Mucosa of rectum (tissue), 2 donors: ENCODE measurements around the gene SLC7A4.

Experiments used
- H3K27ac ChIP-seq, 2 donors: one replicate each; pipeline ENCODE4 v1.7.0; 2013; ENCODE audit warnings: inconsistent platforms in 2 of 2, low read depth in 2 of 2, low read length in 2 of 2
- H3K27me3 ChIP-seq, 2 donors: one replicate each; pipeline ENCODE4 v1.7.0; 2013; ENCODE audit warnings: low read length in 2 of 2; ENCODE audit not compliant: control insufficient read depth in 2 of 2, insufficient read depth in 2 of 2
- H3K36me3 ChIP-seq, 2 donors: one replicate each; pipeline ENCODE4 v1.7.0; 2013; ENCODE audit warnings: low read length in 2 of 2; ENCODE audit not compliant: control insufficient read depth in 2 of 2, insufficient read depth in 2 of 2
- H3K4me1 ChIP-seq, 2 donors: one replicate each; pipeline ENCODE4 v1.7.0; 2013; ENCODE audit warnings: low read length in 2 of 2, mild to moderate bottlenecking in 1 of 2; ENCODE audit not compliant: control insufficient read depth in 2 of 2, insufficient read depth in 2 of 2
- H3K4me3 ChIP-seq, 2 donors: one replicate each; pipeline ENCODE4 v1.7.0; 2013; ENCODE audit warnings: low read length in 2 of 2
- H3K9ac ChIP-seq, 2 donors: one replicate each; pipeline ENCODE4 v1.7.0; 2013; ENCODE audit warnings: low read length in 2 of 2, low read depth in 1 of 2, mild to moderate bottlenecking in 1 of 2
- H3K9me3 ChIP-seq, 2 donors: one replicate each; pipeline ENCODE4 v1.7.0; 2013; ENCODE audit warnings: low read length in 2 of 2; ENCODE audit not compliant: control insufficient read depth in 2 of 2
- donor health status: healthy.
- donor health status: Normal muscosa, but diverticular disease.

SLC7A4 gene

DNA sequence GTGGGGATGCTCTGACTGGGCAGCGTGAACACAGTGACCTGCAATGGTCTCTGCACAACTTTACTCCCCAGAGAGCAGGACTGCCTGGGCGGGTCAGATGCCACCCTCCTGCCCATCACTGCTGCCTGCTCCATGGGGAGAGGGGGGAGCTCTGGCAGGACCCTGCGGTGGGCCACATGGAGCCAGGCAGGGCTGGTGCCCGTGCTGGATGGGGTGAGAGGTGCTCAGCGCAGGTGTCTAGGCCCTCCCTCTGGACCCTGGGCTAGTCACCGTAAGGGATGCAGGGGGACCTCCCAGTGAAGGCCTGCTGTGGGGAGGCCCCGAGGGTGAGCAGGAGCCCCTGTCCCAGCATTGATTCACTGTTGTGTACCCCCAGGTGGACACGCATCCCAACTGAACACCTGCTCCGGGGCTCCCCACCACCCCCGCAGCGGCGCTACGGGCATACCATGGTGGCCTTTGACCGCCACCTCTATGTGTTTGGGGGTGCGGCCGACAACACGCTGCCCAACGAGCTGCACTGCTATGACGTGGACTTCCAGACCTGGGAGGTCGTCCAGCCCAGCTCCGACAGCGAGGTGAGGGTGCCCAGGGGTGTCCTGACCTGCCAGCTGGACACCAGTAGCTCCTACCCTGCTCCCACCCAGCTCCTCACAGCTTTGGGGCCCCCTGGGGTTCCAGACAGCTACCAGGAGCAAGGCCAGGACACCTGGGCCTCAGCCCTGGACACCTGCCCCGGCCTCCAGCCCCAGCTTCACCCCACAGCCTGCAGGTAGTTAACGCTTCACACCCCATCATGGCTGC is 40.9 kb downstream of the SLC7A4 start:
- Histone ChIP-seq H3K27me3 (no peaks in the 10 kb centered on the region), H3K9me3 (no peaks in the 10 kb centered on the region), H3K4me3 (no peak overlapping the region), H3K4me1 (no peaks in the 10 kb centered on the region), H3K27ac (no peak overlapping the region), H3K9ac (no peak overlapping the region), H3K36me3 (peaks cover 21 to 26% of the 10 kb centered on the region in 2 donors)

DNA sequence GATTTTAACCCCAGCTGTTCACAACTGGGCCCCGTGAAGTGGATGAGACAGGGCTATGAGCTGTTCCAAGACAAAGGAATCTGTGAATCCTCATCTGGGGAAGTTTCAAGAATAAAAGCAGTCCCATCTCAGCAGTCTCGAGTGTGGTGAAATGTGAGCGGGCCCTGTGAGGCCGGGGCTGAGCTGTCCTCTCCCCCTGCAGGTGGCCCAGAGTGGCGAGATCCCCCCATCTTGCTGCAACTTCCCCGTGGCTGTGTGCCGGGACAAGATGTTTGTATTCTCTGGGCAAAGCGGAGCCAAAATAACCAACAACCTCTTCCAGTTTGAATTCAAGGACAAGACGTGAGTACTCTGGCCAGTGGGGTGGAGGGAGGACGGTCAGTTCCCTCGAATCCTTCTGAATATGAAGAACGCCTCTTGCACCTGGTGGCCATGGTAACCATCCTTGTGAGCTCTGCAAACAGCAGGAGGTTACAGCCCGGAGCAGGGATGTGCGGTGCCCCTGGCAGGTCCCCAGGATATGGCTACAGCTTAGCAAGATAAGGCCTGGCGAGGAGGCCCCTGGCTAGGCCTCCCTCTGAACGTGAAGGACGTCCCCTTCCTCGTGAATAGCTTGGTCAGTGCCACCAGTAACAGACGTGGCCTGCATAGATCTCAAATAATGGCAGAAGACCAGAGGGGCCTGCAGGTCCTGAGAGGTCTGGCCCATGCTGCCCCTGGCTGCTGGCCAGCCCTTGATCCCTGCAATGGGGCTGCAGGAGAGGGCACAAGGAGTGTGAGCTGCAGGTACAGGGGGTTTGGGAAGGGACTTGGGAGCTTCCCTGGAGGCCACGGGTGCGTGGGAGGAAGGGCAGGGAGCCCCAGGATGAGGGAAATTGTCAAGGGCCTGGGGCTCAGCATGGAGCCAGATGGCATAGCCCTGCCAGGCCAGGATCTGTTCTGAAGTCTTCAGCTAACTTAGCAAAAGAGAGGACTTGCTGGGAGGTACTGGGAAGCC is 41.9 kb downstream of the SLC7A4 start:
- Histone ChIP-seq H3K4me1 (no peaks in the 10 kb centered on the region), H3K27ac (no peak overlapping the region), H3K9me3 (no peaks in the 10 kb centered on the region), H3K27me3 (no peaks in the 10 kb centered on the region), H3K9ac (no peak overlapping the region), H3K36me3 (peaks cover 25 to 31% of the 10 kb centered on the region in 2 donors), H3K4me3 (no peak overlapping the region)

- no peaks in the 10 kb centered on the region for H3K9me3 ChIP-seq
- H3K4me3 ChIP-seq = no peak overlapping the region
- peaks cover 25 to 31% of the 10 kb centered on the region in 2 donors for H3K36me3 ChIP-seq
- no peak overlapping the region for H3K9ac ChIP-seq
- H3K27ac ChIP-seq = no peak overlapping the region
- no peaks in the 10 kb centered on the region for H3K27me3 ChIP-seq
- no peaks in the 10 kb centered on the region for H3K4me1 ChIP-seq
Observed at GRCh38 chr22:20989323-20990138, 42.8 kb downstream of the SLC7A4 start.

- H3K27ac ChIP-seq = no peak overlapping the region
Observed at GRCh38 chr22:20988573-20989322, 43.6 kb downstream of the SLC7A4 start.

GRCh38 chr22:20987375-20987774 is 45.0 kb downstream of the SLC7A4 start:
- no peaks in the 10 kb centered on the region for H3K9me3 ChIP-seq
- peaks cover 11 to 12% of the 10 kb centered on the region in 2 donors for H3K4me1 ChIP-seq
- H3K36me3 ChIP-seq = peaks cover 18 to 24% of the 10 kb centered on the region in 2 donors
- H3K9ac ChIP-seq = no peak overlapping the region
- H3K27ac ChIP-seq = no peak overlapping the region
- H3K4me3 ChIP-seq = no peak overlapping the region
- no peaks in the 10 kb centered on the region for H3K27me3 ChIP-seq

More at GRCh38 chr22:20988573-20989322, 43.6 kb downstream of the SLC7A4 start:
- peaks cover 25 to 31% of the 10 kb centered on the region in 2 donors for H3K36me3 ChIP-seq
- H3K4me1 ChIP-seq = peaks cover 0 to under 1% of the 10 kb centered on the region in 2 donors
- no peak overlapping the region for H3K4me3 ChIP-seq
- no peak overlapping the region for H3K9ac ChIP-seq
- H3K9me3 ChIP-seq = no peaks in the 10 kb centered on the region
- H3K27me3 ChIP-seq = no peaks in the 10 kb centered on the region

GRCh38 chr22:20986365-20986764 is 46.0 kb downstream of the SLC7A4 start:
- Histone ChIP-seq H3K9me3 (no peaks in the 10 kb centered on the region), H3K4me1 (peaks cover 12 to 15% of the 10 kb centered on the region in 2 donors), H3K27me3 (no peaks in the 10 kb centered on the region), H3K9ac (no peak overlapping the region), H3K27ac (no peak overlapping the region), H3K4me3 (no peak overlapping the region), H3K36me3 (peaks cover 9 to 18% of the 10 kb centered on the region in 2 donors)

DNA sequence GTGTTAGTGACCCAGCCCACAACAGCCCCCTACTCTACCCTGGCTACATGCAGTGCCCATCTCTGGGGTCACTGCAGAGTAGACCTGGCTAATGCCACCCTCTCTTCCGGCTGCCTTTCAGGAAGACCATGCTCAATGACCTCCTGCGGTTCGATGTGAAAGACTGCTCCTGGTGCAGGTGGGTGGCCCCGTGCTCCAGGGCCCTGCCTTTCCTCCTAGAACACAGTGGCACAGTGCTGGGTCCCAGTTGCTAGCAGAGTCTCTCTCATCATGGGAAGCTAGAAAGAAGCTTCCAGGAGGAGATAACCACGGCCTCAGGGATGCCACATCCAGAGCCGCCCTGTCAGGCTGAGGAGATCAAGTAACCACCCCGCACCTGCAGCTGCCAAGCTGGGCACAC is 46.6 kb downstream of the SLC7A4 start:
- no peaks in the 10 kb centered on the region for H3K27me3 ChIP-seq
- H3K9me3 ChIP-seq = no peaks in the 10 kb centered on the region
- no peak overlapping the region for H3K27ac ChIP-seq
- peaks cover 18 to 22% of the 10 kb centered on the region in 2 donors for H3K4me1 ChIP-seq
- no peak overlapping the region for H3K9ac ChIP-seq
- no peak overlapping the region for H3K4me3 ChIP-seq
- peaks cover 9 to 18% of the 10 kb centered on the region in 2 donors for H3K36me3 ChIP-seq

DNA sequence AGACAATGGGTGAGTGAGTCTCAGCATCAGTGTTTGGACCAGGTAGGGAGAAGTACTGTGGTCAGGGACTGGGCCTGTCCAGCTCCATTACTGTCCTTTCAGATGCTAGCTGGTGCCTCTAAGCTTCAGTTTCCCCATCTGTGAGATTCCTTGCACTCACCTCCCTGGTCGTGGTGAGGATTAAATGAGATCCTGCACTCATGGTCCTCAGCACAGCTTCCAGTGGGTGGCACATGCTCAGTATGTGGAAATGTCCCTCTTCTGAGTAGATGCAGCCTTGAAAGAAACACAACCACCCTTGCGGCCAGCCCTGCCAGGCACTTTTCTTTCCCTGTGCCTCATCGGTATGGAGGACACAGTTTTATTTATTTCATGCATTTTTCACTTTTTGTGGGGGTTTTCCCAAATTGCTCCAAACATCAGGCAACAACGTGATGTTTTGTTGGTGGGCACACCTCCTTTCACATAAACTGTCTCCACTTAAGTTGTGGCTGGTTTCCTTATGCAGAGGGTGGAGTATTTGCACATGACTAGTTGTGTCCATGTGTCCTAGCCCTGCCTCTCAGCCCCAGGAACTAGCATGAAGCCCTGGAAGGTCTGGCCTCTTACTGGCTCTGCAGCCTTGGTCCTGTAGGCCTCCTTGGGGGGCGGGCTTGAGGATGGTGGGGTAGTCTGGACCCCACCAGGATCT is 49.1 kb downstream of the SLC7A4 start:
- no peaks in the 10 kb centered on the region for H3K9me3 ChIP-seq
- H3K4me1 ChIP-seq = peaks cover 25 to 34% of the 10 kb centered on the region in 2 donors
- no peaks in the 10 kb centered on the region for H3K27me3 ChIP-seq
- H3K4me3 ChIP-seq = peak overlapping the region; percentile 81 to 86
- no peak overlapping the region for H3K27ac ChIP-seq
- H3K36me3 ChIP-seq = peaks cover 9 to 16% of the 10 kb centered on the region in 2 donors
- H3K9ac ChIP-seq = peak overlapping the region; percentile 66 to 88

DNA sequence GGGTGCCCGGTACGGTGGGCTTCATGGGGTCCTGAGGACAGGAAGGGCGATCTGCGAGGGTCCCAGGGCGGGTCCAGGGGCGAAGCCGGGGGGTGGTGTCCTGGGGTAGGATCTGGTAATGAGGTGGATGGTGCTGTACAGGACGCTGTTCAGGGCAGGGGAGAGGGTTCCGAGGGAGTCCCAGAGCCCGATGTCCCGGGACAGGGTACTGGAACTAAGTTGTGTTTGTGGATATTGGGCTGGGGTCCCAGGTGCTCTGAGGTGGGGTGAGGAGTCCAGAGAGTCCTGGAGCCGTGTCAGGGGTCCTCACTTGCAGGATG is 49.8 kb downstream of the SLC7A4 start:
- Histone ChIP-seq H3K4me3 (peak overlapping the region; percentile 81 to 86), H3K4me1 (peaks cover 25 to 34% of the 10 kb centered on the region in 2 donors), H3K27ac (peak overlapping the region; percentile 86)

More for the DNA sequence above, 49.8 kb downstream of the SLC7A4 start:
- Histone ChIP-seq H3K9ac (peak overlapping the region; percentile 66 to 88), H3K27me3 (no peaks in the 10 kb centered on the region), H3K9me3 (no peaks in the 10 kb centered on the region), H3K36me3 (peaks cover 5 to 15% of the 10 kb centered on the region in 2 donors)
